AG04450 (cell line): Measurements from ENCODE around the gene TADA2B. TPM values are rescaled to one million over a fixed set of nuclear protein-coding genes. Genes with fewer than 3 reads are reported as not detected.

Experiments used
- CTCF ChIA-PET: fragments of 300-600, 350-600 bp; formaldehyde crosslinking; extraction: SDS; loops from one replicate; lab custom pipeline; 2022; ENCODE audit warnings: antibody characterized with exemption, inconsistent platforms; lab: Charles Lee
- POLR2A ChIA-PET: fragments of 350-600 bp; formaldehyde crosslinking; extraction: SDS; loops from one replicate; lab custom pipeline; 2021; ENCODE audit warnings: antibody characterized with exemption, inconsistent platforms; lab: Yijun Ruan, JAX
- DNase-seq: peaks from one replicate; pipeline ENCODE4 v3.0.0-alpha.2; 2011; ENCODE audit warnings: low read depth, low spot score
- H3K27ac ChIP-seq: one replicate; pipeline ENCODE4 v1.5.1; 2012; ENCODE audit warnings: low read depth, low read length, control low read depth
- H3K27me3 ChIP-seq: one replicate; pipeline ENCODE4 v1.6.0; 2012; ENCODE audit warnings: low read length; ENCODE audit not compliant: control insufficient read depth, insufficient read depth
- H3K4me3 ChIP-seq: 2 replicates; pipeline ENCODE4 v1.5.1; 2011; ENCODE audit warnings: mild to moderate bottlenecking, low read depth, low read length, control low read depth
- H3K9me3 ChIP-seq: 2 replicates; pipeline ENCODE4 v1.5.1; 2012; ENCODE audit warnings: low read length; ENCODE audit not compliant: control insufficient read depth, insufficient read depth
- CTCF ChIP-seq: IDR thresholded peaks from 2 replicates; pipeline ENCODE4 v1.5.1; 2011; ENCODE audit warnings: low read depth, low read length, control low read depth, inconsistent platforms
- polyA plus RNA-seq: library from polyadenylated mRNA; depleted of rRNA; stranded (reverse); fragments of >200 nt; gene quantifications from 2 replicates; pipeline ENCODE4 v1.2.3, GENCODE V29; 2011

The TADA2B gene
- polyA plus RNA-seq, 1 experiment: 6.4 TPM

GRCh38 chr4:7063362-7063761, 20.2 kb downstream of the TADA2B start:
- DNase-seq: no peak
- no peak overlapping the region for H3K27ac ChIP-seq
- H3K27me3 ChIP-seq: no peaks in the 10 kb centered on the region
- POLR2A ChIA-PET: no interaction called here
- H3K9me3 ChIP-seq: no peaks in the 10 kb centered on the region
- H3K4me3 ChIP-seq: no peak overlapping the region
- TF ChIP-seq CTCF: no peak
- CTCF ChIA-PET: interaction anchor here (1.1 to 1.2 kb wide), 2 partner anchors 8 to 39 kb away, joined by 3 read pairs; no protein-coding TSS in a partner anchor

- H3K9me3 ChIP-seq: no peaks in the 10 kb centered on the region; the same call in 1 of the 2 replicates
- H3K27ac ChIP-seq: no peak overlapping the region
- no peak overlapping the region for H3K4me3 ChIP-seq
- CTCF ChIA-PET: interaction anchor here (2.9 to 6.5 kb wide), 3 partner anchors 23 to 92 kb away, joined by 16 to 44 read pairs (median 38); partner anchors contain the start of gene TADA2B
- H3K27me3 ChIP-seq: no peaks in the 10 kb centered on the region
- POLR2A ChIA-PET: interaction anchor here (0.6 to 0.7 kb wide), 2 partner anchors 8 to 23 kb away, joined by 4 to 7 read pairs; partner anchors contain the start of gene TADA2B
- DNase-seq: no peak
- TF ChIP-seq CTCF: no peak
These were observed 22.8 kb downstream of the TADA2B start for GRCh38 chr4:7066006-7066405.

GRCh38 chr4:7066493-7066892, 23.3 kb downstream of the TADA2B start:
- no peak for TF ChIP-seq CTCF
- no peaks in the 10 kb centered on the region; the same call in 1 of the 2 replicates for H3K9me3 ChIP-seq
- peak overlapping the region; percentile 87 for H3K4me3 ChIP-seq
- DNase-seq: no peak
- no peak overlapping the region for H3K27ac ChIP-seq
- POLR2A ChIA-PET: interaction anchor here (0.7 to 3.3 kb wide), 4 partner anchors 21 to 191 kb away, joined by 3 to 27 read pairs (median 4); partner anchors contain the start of gene TADA2B
- H3K27me3 ChIP-seq: peaks cover under 1% of the 10 kb centered on the region
- CTCF ChIA-PET: interaction anchor here (0.7 to 6.5 kb wide), 6 partner anchors 9 to 193 kb away, joined by 3 to 44 read pairs (median 10); partner anchors contain the start of gene TADA2B

- no peaks in the 10 kb centered on the region; the same call in 1 of the 2 replicates for H3K9me3 ChIP-seq
- POLR2A ChIA-PET: interaction anchor here (0.7 to 3.3 kb wide), 7 partner anchors 22 to 192 kb away, joined by 3 to 27 read pairs (median 3); partner anchors contain the start of gene TADA2B
- peaks cover 6% of the 10 kb centered on the region for H3K27me3 ChIP-seq
- peak overlapping the region; percentile 87 for H3K4me3 ChIP-seq
- CTCF ChIA-PET: interaction anchor here (0.6 to 6.5 kb wide), 8 partner anchors 10 to 193 kb away, joined by 3 to 44 read pairs (median 4); partner anchors contain the start of gene TADA2B
- H3K27ac ChIP-seq: peak overlapping the region; percentile 21
- no peak for TF ChIP-seq CTCF
- no peak for DNase-seq
These were observed 23.9 kb downstream of the TADA2B start for GRCh38 chr4:7067126-7067451.
